NCI-H2227 (cell line): ENCODE data around the gene PTCD2.
"Not testable (repeated sequence)": the region's sequence is repeated elsewhere in the genome, so short reads cannot be mapped to it uniquely, and the experiment has no call there.

ENCODE experiments used
- DNase-seq: peaks from one replicate; lab custom pipeline; 2025; ENCODE audit not compliant: unreplicated experiment; lab: John Stamatoyannopoulos, UW

Gene PTCD2

GRCh38 chr5:72378639-72379289, 58.6 kb downstream of the PTCD2 start:
- DNase-seq = peak; percentile 7

- DNase-seq = no peak
Observed at GRCh38 chr5:72379936-72380335, 59.8 kb downstream of the PTCD2 start.

- DNase-seq = no peak
Observed at GRCh38 chr5:72380492-72381274, 60.5 kb downstream of the PTCD2 start.

- no peak for DNase-seq
Observed at GRCh38 chr5:72383280-72383679, 63.1 kb downstream of the PTCD2 start.

- no peak for DNase-seq
Observed at GRCh38 chr5:72383726-72384125, 63.6 kb downstream of the PTCD2 start.

GRCh38 chr5:72386639-72387038, 66.5 kb downstream of the PTCD2 start:
- no peak for DNase-seq

- no peak for DNase-seq
Observed at GRCh38 chr5:72387985-72388384, 67.8 kb downstream of the PTCD2 start.

- DNase-seq = no peak
Observed at GRCh38 chr5:72388646-72389045, 68.5 kb downstream of the PTCD2 start.

- no peak for DNase-seq
Observed at GRCh38 chr5:72390836-72391235, 70.7 kb downstream of the PTCD2 start.

- no peak for DNase-seq
Observed at GRCh38 chr5:72392326-72392733, 72.2 kb downstream of the PTCD2 start.

GRCh38 chr5:72393052-72393451, 72.9 kb downstream of the PTCD2 start:
- DNase-seq = no peak

- no peak for DNase-seq
Observed at GRCh38 chr5:72394688-72395087, 74.5 kb downstream of the PTCD2 start.

GRCh38 chr5:72397836-72398235, 77.7 kb downstream of the PTCD2 start:
- DNase-seq = no peak

GRCh38 chr5:72400950-72401349, 80.8 kb downstream of the PTCD2 start:
- DNase-seq = no peak

GRCh38 chr5:72402381-72402890, 82.3 kb downstream of the PTCD2 start:
- DNase-seq = no peak

- no peak for DNase-seq
Observed at GRCh38 chr5:72402959-72403628, 82.9 kb downstream of the PTCD2 start.

- not testable (repeated sequence) for DNase-seq
Observed at GRCh38 chr5:72404771-72405170, 84.6 kb downstream of the PTCD2 start.

GRCh38 chr5:72407078-72407477, 86.9 kb downstream of the PTCD2 start:
- DNase-seq = no peak

- DNase-seq = no peak
Observed at GRCh38 chr5:72407541-72407940, 87.4 kb downstream of the PTCD2 start.

GRCh38 chr5:72408127-72408526, 88.0 kb downstream of the PTCD2 start:
- no peak for DNase-seq

- no peak for DNase-seq
Observed at GRCh38 chr5:72408603-72409002, 88.4 kb downstream of the PTCD2 start.
